ENCODE measurements around the gene COBL. TPM values are rescaled to one million over a fixed set of nuclear protein-coding genes. Genes with fewer than 3 reads are reported as not detected.

The COBL gene
- total RNA-seq, 6 experiments from 2014 or later = 21.5 to 35.9 (median 24.6) TPM

DNA sequence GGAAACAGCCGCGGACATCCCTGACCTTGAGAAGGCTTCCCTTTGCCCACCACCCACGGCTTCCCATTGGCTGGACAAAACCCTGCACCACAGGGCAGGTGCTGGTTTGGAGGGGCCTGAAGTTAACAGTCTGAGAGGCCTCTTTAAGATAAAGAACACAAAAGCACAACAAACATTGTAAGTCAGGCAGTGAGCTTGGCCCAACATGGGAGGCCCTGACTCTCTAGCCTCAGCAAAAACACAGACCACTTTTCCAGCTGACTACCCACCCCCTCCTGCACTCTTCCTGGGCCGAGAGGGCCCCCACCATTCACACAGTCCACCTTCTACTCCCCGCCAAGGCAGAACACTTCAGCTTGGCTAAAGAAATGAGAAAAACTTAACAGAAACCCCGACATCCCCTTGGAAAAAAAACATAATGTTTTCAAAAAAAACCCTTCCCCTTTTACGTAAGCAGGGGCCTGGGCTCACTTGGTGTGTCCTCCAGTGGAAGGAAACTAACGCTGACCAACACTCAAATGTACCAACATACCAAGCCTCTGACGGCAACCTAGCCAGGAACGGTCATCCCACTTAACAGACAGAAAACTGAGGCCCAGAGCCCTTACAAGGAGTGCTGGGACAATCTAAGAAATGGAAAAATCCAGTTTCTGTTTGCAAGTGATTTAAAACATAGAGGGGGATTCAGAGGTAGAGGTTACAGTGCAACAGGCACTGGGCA lies 80.9 kb downstream of the COBL start:
- Histone ChIP-seq H3K27ac (no peak overlapping the region), H3K27me3 (no peaks in the 10 kb centered on the region), H3K4me1 (peaks cover 0 to 1% (median under 1%) of the 10 kb centered on the region in 4 donors), H3K4me3 (no peak overlapping the region), H3K9me3 (no peaks in the 10 kb centered on the region), H3K36me3 (no peaks in the 10 kb centered on the region)
- ATAC-seq = no peak
- intact Hi-C loops (cut with DNase I) = loop anchor here in 1 of 2 donors (10.0 kb wide), 1 partner anchor 129 kb away; no protein-coding TSS in a partner anchor
- no peak for DNase-seq
- WGBS (ENCODE audit: insufficient coverage, low coverage, low lambda C conversion rate, missing lambda C conversion rate) = 83% methylated on average over 7 of the region's 10 CpGs
- TF ChIP-seq CTCF (IDR thresholded peaks at IDR 0.05) (no peak), POLR2A (IDR thresholded peaks at IDR 0.05) (no peak)

- H3K27ac ChIP-seq = no peak overlapping the region
- DNase-seq = peak in 1 of 3 donors; percentile 38
- ATAC-seq = peak in 3 of 4 donors; percentile 58 to 82 (median 66)
- TF ChIP-seq CTCF (IDR thresholded peaks at IDR 0.05) = no peak
- no peak for TF ChIP-seq POLR2A (IDR thresholded peaks at IDR 0.05)
- no peaks in the 10 kb centered on the region for H3K36me3 ChIP-seq
- no peaks in the 10 kb centered on the region for H3K27me3 ChIP-seq
- no peaks in the 10 kb centered on the region for H3K4me1 ChIP-seq
- H3K4me3 ChIP-seq = no peak overlapping the region
- WGBS (ENCODE audit: insufficient coverage, low coverage, low lambda C conversion rate, missing lambda C conversion rate) = 75% methylated on average over 6 of the region's 8 CpGs
- no peaks in the 10 kb centered on the region for H3K9me3 ChIP-seq
- intact Hi-C loops (cut with DNase I) = loop anchor here in 1 of 2 donors (10.0 kb wide), 1 partner anchor 130 kb away; no protein-coding TSS in a partner anchor
These were observed 81.8 kb downstream of the COBL start for GRCh38 chr7:51234609-51235308.

DNA sequence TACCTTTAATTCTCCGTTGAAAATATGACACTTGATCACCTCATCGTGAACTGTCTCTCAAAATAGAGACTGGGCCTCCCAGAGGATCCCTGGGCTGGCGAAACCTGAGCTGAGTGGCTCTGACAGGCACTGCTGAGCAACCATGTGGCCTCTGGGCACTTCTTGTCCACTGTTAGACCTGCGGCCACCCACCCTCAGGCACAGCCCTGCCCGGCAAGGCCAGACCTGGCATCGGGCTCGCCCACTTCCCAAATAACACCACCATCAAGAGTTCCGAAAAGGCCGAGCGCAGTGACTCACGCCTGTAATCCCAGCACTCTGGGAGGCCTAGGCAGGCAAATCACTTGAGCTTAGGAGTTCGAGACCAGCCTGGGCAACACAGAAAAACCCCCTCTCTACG lies 82.5 kb downstream of the COBL start:
- H3K9me3 ChIP-seq = no peaks in the 10 kb centered on the region
- no peaks in the 10 kb centered on the region for H3K27me3 ChIP-seq
- 94% methylated on average over 3 of the region's 13 CpGs for WGBS (ENCODE audit: insufficient coverage, low coverage, low lambda C conversion rate, missing lambda C conversion rate)
- DNase-seq (no peak), ATAC-seq (peak in 2 of 4 donors; percentile 9 to 12)
- TF ChIP-seq POLR2A (IDR thresholded peaks at IDR 0.05) = no peak
- no peak for TF ChIP-seq CTCF (IDR thresholded peaks at IDR 0.05)
- intact Hi-C loops (cut with DNase I) = loop anchor here in 1 of 2 donors (10.0 kb wide), 1 partner anchor 131 kb away; no protein-coding TSS in a partner anchor
- no peak overlapping the region for H3K4me3 ChIP-seq
- H3K36me3 ChIP-seq = no peaks in the 10 kb centered on the region
- H3K27ac ChIP-seq = peak overlapping the region in 1 of 3 donors; percentile 7
- peaks cover 0 to under 1% (median 0%) of the 10 kb centered on the region in 4 donors for H3K4me1 ChIP-seq

GRCh38 chr7:51233374-51233773 lies 83.2 kb downstream of the COBL start:
- TF ChIP-seq POLR2A (IDR thresholded peaks at IDR 0.05) (no peak), CTCF (IDR thresholded peaks at IDR 0.05) (no peak)
- whole genome bisulfite sequencing (ENCODE audit: insufficient coverage, low coverage, low lambda C conversion rate, missing lambda C conversion rate) = 68% methylated on average over 9 of the region's 13 CpGs
- H3K9me3 ChIP-seq = no peaks in the 10 kb centered on the region
- ATAC-seq (peak in 2 of 4 donors; percentile 12 to 52), DNase-seq (no peak)
- no peaks in the 10 kb centered on the region for H3K36me3 ChIP-seq
- intact Hi-C loops (cut with DNase I) = loop anchor here in 1 of 2 donors (10.0 kb wide), 1 partner anchor 131 kb away; no protein-coding TSS in a partner anchor
- H3K27ac ChIP-seq = no peak overlapping the region
- H3K4me1 ChIP-seq = peaks cover 0 to 7% (median under 1%) of the 10 kb centered on the region in 4 donors
- no peaks in the 10 kb centered on the region for H3K27me3 ChIP-seq
- H3K4me3 ChIP-seq = no peak overlapping the region

Data from right lobe of liver (tissue), 6 donors.